DND-41 (cell line): ENCODE data around the gene POLR2L.
A peak's percentile ranks its signal among the peaks of the same experiment; 100 is the strongest.

Experiments used
- ATAC-seq: fragments of 200-7000 bp; cut with Tn5 transposase; 3 replicates; pipeline ENCODE4 v1.9.1; 2021; ENCODE audit warnings: low read depth; ENCODE audit not compliant: insufficient read depth
- DNase-seq: peaks from one replicate; pipeline ENCODE4 v3.0.0-alpha.2; 2020
- H2AFZ ChIP-seq: 2 replicates; pipeline ENCODE4 v1.6.0; 2012; ENCODE audit warnings: low read depth, low read length
- H3K27ac ChIP-seq: 2 replicates; pipeline ENCODE4 v1.5.1; 2012; ENCODE audit warnings: low read length, inconsistent platforms
- H3K27me3 ChIP-seq: fragments of 200-600 bp; sonication (generic); 2 replicates; pipeline ENCODE4 v1.6.0; 2012; ENCODE audit warnings: low read length, mild to moderate bottlenecking, inconsistent platforms; ENCODE audit not compliant: insufficient read depth, poor library complexity
- H3K36me3 ChIP-seq: 2 replicates; pipeline ENCODE4 v1.5.1; 2012; ENCODE audit warnings: low read length, inconsistent platforms; ENCODE audit not compliant: insufficient read depth
- H3K4me1 ChIP-seq: 2 replicates; pipeline ENCODE4 v1.5.1; 2012; ENCODE audit warnings: mild to moderate bottlenecking, low read length; ENCODE audit not compliant: insufficient read depth
- H3K4me2 ChIP-seq: 2 replicates; pipeline ENCODE4 v1.6.0; 2012; ENCODE audit warnings: mild to moderate bottlenecking, moderate library complexity, low read length, inconsistent platforms; ENCODE audit not compliant: insufficient read depth
- H3K4me3 ChIP-seq, 2 experiments: fragments of 200-600 bp in 1 of 2; shearing (Covaris generic) in 1 of 2; 2 replicates each; pipeline ENCODE4 v1.5.1; 2012 to 2016; ENCODE audit warnings: inconsistent platforms in 2 of 2, low read length in 2 of 2, mild to moderate bottlenecking in 2 of 2, low read depth in 1 of 2, moderate library complexity in 1 of 2
- H3K79me2 ChIP-seq: 2 replicates; pipeline ENCODE4 v1.6.0; 2012; ENCODE audit warnings: low read length, inconsistent platforms; ENCODE audit not compliant: insufficient read depth
- H3K9ac ChIP-seq: 2 replicates; pipeline ENCODE4 v1.6.0; 2012; ENCODE audit warnings: low read depth, mild to moderate bottlenecking, inconsistent platforms, low read length, moderate library complexity
- H3K9me3 ChIP-seq: 2 replicates; pipeline ENCODE4 v1.5.1; 2012; ENCODE audit warnings: low read length, moderate library complexity, mild to moderate bottlenecking, inconsistent platforms; ENCODE audit not compliant: insufficient read depth, severe bottlenecking
- H4K20me1 ChIP-seq: 2 replicates; pipeline ENCODE4 v1.6.0; 2012; ENCODE audit warnings: low read length; ENCODE audit not compliant: insufficient read depth
- CTCF ChIP-seq: IDR thresholded peaks from 2 replicates; pipeline ENCODE4 v1.5.1; 2012; ENCODE audit warnings: borderline replicate concordance, low read length, moderate library complexity, mild to moderate bottlenecking; ENCODE audit not compliant: poor library complexity, severe bottlenecking; ENCODE audit errors: extremely low read depth
- EZH2 ChIP-seq: IDR thresholded peaks from 3 replicates; pipeline ENCODE4 v1.6.1; 2012; ENCODE audit warnings: borderline replicate concordance, low read depth, mild to moderate bottlenecking, moderate library complexity, low read length, inconsistent platforms; ENCODE audit not compliant: severe bottlenecking

POLR2L gene

DNA sequence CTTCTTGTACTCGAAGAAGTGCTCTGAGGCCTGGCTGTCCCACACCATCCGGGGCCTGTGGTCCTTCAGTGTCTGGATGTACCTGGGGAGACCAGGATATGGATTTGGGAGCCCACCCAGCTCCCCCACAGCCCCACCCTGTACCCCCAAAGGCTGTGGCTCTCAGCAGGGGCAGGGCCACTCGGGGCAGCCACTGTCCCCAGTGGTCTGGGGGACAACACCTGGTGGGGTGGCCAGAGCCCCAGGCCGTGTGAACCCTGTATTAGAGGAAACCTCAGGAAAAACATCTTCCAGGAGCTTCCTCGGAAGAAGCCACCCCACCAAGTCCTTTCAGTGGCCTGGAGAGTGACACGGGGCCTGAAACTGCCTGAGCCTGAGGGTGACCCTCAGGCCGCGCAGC, 28.1 kb upstream of the POLR2L start:
- Histone ChIP-seq H3K9ac (no peak overlapping the region), H3K36me3 (peaks cover 50% of the 10 kb centered on the region), H3K27ac (no peak overlapping the region), H3K27me3 (no peaks in the 10 kb centered on the region), H4K20me1 (peaks cover 9% of the 10 kb centered on the region), H2AFZ (no peak overlapping the region), H3K79me2 (no peaks in the 10 kb centered on the region), H3K4me1 (no peaks in the 10 kb centered on the region), H3K4me2 (no peak overlapping the region), H3K4me3 (no peak overlapping the region), H3K9me3 (no peaks in the 10 kb centered on the region)
- ATAC-seq (no peak), DNase-seq (no peak)
- TF ChIP-seq CTCF (no peak), EZH2 (no peak)

GRCh38 chr11:870127-870413, 27.7 kb upstream of the POLR2L start:
- TF ChIP-seq EZH2 (no peak), CTCF (peak; percentile 14)
- H3K27me3 ChIP-seq: no peaks in the 10 kb centered on the region
- no peak overlapping the region for H2AFZ ChIP-seq
- peaks cover 46% of the 10 kb centered on the region for H3K36me3 ChIP-seq
- no peak for ATAC-seq
- no peaks in the 10 kb centered on the region for H3K9me3 ChIP-seq
- H3K79me2 ChIP-seq: no peaks in the 10 kb centered on the region
- H3K4me1 ChIP-seq: no peaks in the 10 kb centered on the region
- no peak overlapping the region for H3K4me2 ChIP-seq
- no peak overlapping the region for H3K4me3 ChIP-seq
- DNase-seq: no peak
- no peak overlapping the region for H3K27ac ChIP-seq
- no peak overlapping the region for H3K9ac ChIP-seq
- peaks cover 9% of the 10 kb centered on the region for H4K20me1 ChIP-seq

DNA sequence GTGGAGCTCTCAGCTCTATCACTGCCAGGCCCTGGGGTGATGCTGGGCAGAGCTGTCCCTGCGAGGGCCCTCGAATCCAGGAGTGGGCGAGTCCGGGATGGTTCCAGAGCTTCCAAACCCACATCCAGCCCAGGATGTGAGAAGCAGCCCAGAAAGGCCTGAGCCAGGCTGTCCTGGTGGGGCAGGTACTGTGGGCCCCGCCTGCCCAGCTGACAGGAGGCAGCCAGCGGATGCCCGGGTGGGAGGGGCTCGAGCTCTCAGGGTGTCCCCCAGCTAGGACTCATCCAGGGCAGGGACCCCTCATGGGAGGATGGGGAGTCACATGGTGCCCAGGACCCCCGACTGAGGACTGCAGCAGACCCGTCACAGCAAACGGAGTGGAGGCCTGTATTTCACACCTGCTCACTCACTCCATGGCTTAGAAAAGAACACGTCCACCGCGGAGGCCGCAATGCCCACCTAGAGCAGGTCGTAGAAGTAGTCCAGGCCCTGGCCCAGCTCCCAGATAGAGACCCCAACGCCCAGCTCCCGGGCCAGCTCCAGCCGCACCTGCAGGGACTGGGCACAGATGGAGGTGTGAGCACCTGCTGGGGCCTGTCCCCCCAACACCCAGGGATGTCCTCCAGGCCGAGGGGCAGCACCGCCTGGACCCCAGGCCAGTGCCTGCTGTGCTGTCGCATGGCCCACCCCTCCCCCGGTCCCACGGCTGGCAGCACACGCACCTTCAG, 27.2 kb upstream of the POLR2L start:
- H3K27ac ChIP-seq: no peak overlapping the region
- no peak overlapping the region for H3K4me3 ChIP-seq
- H3K4me1 ChIP-seq: no peaks in the 10 kb centered on the region
- no peaks in the 10 kb centered on the region for H3K79me2 ChIP-seq
- H3K27me3 ChIP-seq: no peaks in the 10 kb centered on the region
- ATAC-seq (no peak), DNase-seq (no peak)
- no peaks in the 10 kb centered on the region for H3K9me3 ChIP-seq
- H3K36me3 ChIP-seq: peaks cover 41% of the 10 kb centered on the region
- no peak overlapping the region for H3K4me2 ChIP-seq
- H4K20me1 ChIP-seq: peaks cover 9% of the 10 kb centered on the region
- no peak overlapping the region for H3K9ac ChIP-seq
- H2AFZ ChIP-seq: no peak overlapping the region
- no peak for TF ChIP-seq EZH2

DNA sequence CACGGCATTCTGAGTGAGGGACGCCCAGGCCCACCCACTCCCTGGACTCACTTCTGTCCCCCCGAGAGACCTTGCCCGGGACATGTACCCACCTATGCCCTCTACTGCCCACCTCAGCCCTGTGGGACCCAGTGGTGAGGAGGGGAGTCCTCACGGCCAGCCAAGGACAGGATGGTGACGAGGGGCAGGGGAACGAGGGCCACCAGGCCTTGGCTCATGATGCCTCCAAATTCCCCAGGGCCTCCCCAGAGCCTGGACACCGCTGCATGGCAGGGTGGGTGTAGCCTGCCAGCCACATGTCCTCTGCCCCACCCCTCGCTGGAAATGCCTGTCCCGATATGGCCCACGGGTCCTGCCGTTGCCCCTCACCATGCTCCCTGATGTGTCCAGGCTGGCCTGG, 26.5 kb upstream of the POLR2L start:
- no peaks in the 10 kb centered on the region for H3K4me1 ChIP-seq
- H3K4me2 ChIP-seq: no peak overlapping the region
- no peak overlapping the region for H3K4me3 ChIP-seq
- H3K27me3 ChIP-seq: no peaks in the 10 kb centered on the region
- no peak for TF ChIP-seq EZH2
- TF ChIP-seq CTCF: no peak
- H2AFZ ChIP-seq: no peak overlapping the region
- no peak overlapping the region for H3K27ac ChIP-seq
- no peaks in the 10 kb centered on the region for H3K9me3 ChIP-seq
- DNase-seq (no peak), ATAC-seq (no peak)
- H4K20me1 ChIP-seq: peaks cover 9% of the 10 kb centered on the region
- no peak overlapping the region for H3K9ac ChIP-seq
- H3K36me3 ChIP-seq: peaks cover 36% of the 10 kb centered on the region
- no peaks in the 10 kb centered on the region for H3K79me2 ChIP-seq
